ENCODE results near the gene MPRIP.

DNA sequence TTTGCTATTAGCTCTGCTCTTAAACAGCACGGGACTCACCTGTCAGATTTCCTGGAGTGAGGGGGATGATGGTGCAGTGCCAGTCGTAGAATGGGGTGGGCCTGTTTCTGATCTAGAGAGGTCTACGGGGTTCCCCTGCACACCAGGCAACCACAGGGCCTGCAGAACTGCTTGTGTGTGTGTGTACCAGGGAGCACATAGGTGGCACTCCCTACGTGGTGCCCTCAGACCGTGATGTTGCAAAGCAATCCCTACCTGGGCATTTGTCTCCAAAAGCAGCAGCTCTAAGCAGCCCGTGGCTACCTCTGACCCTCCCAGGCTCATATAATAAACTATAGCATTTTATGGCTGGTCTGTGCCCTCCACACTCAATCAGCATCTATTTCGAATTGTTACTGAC is 38.5 kb downstream of the MPRIP start:
- TF ChIP-seq, protein P1, sequence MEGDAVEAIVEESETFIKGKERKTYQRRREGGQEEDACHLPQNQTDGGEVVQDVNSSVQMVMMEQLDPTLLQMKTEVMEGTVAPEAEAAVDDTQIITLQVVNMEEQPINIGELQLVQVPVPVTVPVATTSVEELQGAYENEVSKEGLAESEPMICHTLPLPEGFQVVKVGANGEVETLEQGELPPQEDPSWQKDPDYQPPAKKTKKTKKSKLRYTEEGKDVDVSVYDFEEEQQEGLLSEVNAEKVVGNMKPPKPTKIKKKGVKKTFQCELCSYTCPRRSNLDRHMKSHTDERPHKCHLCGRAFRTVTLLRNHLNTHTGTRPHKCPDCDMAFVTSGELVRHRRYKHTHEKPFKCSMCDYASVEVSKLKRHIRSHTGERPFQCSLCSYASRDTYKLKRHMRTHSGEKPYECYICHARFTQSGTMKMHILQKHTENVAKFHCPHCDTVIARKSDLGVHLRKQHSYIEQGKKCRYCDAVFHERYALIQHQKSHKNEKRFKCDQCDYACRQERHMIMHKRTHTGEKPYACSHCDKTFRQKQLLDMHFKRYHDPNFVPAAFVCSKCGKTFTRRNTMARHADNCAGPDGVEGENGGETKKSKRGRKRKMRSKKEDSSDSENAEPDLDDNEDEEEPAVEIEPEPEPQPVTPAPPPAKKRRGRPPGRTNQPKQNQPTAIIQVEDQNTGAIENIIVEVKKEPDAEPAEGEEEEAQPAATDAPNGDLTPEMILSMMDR (tag by site-specific recombination; IDR thresholded peaks at IDR 0.05), result no peak
- TF ChIP-seq ZNF791 (tag by site-specific recombination; IDR thresholded peaks at IDR 0.05) (no peak), ZNF214 (tag by site-specific recombination; IDR thresholded peaks at IDR 0.05; ENCODE audit: borderline replicate concordance) (no peak), ZNF155 (tag by site-specific recombination; IDR thresholded peaks at IDR 0.05) (no peak), SCRT2 (tag by site-specific recombination; IDR thresholded peaks at IDR 0.05) (no peak), ZNF341 (tag by site-specific recombination; IDR thresholded peaks at IDR 0.05; ENCODE audit: low read depth) (no peak), RBAK (tag by site-specific recombination; IDR thresholded peaks at IDR 0.05) (no peak), SP2 (tag by site-specific recombination; IDR thresholded peaks at IDR 0.05) (no peak), ZNF548 (tag by site-specific recombination; IDR thresholded peaks at IDR 0.05) (no peak), ZNF423 (tag by site-specific recombination; IDR thresholded peaks at IDR 0.05) (no peak), ZNF133 (tag by site-specific recombination; IDR thresholded peaks at IDR 0.05) (no peak)
- TF ChIP-seq, protein P2, sequence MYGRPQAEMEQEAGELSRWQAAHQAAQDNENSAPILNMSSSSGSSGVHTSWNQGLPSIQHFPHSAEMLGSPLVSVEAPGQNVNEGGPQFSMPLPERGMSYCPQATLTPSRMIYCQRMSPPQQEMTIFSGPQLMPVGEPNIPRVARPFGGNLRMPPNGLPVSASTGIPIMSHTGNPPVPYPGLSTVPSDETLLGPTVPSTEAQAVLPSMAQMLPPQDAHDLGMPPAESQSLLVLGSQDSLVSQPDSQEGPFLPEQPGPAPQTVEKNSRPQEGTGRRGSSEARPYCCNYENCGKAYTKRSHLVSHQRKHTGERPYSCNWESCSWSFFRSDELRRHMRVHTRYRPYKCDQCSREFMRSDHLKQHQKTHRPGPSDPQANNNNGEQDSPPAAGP (tag by site-specific recombination; IDR thresholded peaks at IDR 0.05), result no peak
